ENCODE results near the gene KLK3.

The KLK3 gene

DNA sequence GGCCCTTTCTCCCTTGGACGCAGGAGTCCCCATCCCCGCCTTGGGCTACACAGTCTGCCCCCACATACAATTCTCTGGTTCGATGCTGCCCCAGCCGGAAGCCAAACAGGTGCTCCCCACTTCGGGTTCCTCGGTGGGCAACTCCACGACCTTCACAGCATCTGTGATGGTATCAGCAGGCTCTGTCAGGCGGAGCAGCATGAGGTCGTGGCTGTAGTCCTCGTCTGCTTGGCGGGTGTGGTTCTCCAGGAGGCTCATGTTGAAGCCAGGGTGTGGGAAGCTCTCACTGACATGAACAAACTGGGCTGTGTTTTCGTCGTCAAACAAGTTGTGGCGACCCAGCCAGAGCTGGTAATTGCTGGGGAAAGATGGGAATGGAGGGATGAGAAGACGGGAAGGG, 34.6 kb upstream of the KLK3 start:
- H3K27me3 ChIP-seq (ENCODE audit: insufficient read depth, poor library complexity, severe bottlenecking), result peaks cover 14% of the 10 kb centered on the region
- no peak for ATAC-seq (ENCODE audit: low read depth)
- TF ChIP-seq, protein P1, sequence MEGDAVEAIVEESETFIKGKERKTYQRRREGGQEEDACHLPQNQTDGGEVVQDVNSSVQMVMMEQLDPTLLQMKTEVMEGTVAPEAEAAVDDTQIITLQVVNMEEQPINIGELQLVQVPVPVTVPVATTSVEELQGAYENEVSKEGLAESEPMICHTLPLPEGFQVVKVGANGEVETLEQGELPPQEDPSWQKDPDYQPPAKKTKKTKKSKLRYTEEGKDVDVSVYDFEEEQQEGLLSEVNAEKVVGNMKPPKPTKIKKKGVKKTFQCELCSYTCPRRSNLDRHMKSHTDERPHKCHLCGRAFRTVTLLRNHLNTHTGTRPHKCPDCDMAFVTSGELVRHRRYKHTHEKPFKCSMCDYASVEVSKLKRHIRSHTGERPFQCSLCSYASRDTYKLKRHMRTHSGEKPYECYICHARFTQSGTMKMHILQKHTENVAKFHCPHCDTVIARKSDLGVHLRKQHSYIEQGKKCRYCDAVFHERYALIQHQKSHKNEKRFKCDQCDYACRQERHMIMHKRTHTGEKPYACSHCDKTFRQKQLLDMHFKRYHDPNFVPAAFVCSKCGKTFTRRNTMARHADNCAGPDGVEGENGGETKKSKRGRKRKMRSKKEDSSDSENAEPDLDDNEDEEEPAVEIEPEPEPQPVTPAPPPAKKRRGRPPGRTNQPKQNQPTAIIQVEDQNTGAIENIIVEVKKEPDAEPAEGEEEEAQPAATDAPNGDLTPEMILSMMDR (IDR thresholded peaks at IDR 0.05; ENCODE audit: poor library complexity, severe bottlenecking), result no peak
- no peak overlapping the region for H3K27ac ChIP-seq (ENCODE audit: poor library complexity, severe bottlenecking)
- DNase-seq (ENCODE audit: low spot score), result no peak
- H3K4me3 ChIP-seq (ENCODE audit: severe bottlenecking), result no peak overlapping the region
- H3K4me1 ChIP-seq (ENCODE audit: insufficient read depth, poor library complexity, severe bottlenecking), result no peaks in the 10 kb centered on the region
- no peaks in the 10 kb centered on the region for H3K9me3 ChIP-seq (ENCODE audit: severe bottlenecking)
- H3K36me3 ChIP-seq (ENCODE audit: low read depth), result no peaks in the 10 kb centered on the region

DNA sequence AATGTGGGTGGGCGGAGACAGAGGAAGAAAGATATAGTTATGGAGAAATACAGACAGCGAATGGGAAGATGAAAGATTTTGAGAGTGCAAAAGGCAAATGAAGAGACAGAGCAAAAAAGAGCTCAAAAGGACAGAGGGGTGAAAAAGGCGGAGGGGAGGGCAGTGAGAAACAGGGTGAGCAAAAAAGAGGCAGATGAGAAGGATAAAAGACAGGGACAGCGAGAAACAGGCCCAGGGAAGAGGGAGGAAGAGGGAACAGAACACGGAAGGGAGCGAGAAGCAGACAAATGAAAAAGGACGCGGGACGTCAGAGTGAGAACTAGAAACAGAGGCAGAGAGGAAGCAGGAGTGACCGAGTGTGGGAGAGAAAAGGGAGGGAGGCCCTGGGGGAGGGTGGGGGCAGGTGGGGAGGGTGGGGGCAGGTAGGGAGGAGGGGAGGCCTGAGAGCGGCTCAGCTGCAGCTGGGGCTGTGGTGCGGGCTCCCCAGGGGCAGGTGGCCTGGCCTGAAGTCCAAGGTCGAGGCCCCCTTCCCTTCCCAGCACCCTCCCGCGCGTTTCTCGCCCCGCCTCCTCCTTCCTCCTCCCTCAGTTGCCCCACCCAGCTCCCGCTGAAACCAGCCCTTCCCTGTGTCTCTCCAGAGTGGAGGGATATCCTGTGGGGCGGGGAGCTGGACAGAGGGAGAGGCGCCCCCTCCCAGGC, 34.0 kb upstream of the KLK3 start:
- Histone ChIP-seq H3K9me3 (ENCODE audit: severe bottlenecking) (no peaks in the 10 kb centered on the region), H3K36me3 (ENCODE audit: low read depth) (no peaks in the 10 kb centered on the region), H3K4me1 (ENCODE audit: insufficient read depth, poor library complexity, severe bottlenecking) (no peaks in the 10 kb centered on the region), H3K4me3 (ENCODE audit: severe bottlenecking) (no peak overlapping the region), H3K27ac (ENCODE audit: poor library complexity, severe bottlenecking) (no peak overlapping the region), H3K27me3 (ENCODE audit: insufficient read depth, poor library complexity, severe bottlenecking) (peaks cover 14% of the 10 kb centered on the region)
- DNase-seq (ENCODE audit: low spot score) (no peak), ATAC-seq (ENCODE audit: low read depth) (no peak)
- TF ChIP-seq, protein P1 (IDR thresholded peaks at IDR 0.05; ENCODE audit: poor library complexity, severe bottlenecking), result no peak

DNA sequence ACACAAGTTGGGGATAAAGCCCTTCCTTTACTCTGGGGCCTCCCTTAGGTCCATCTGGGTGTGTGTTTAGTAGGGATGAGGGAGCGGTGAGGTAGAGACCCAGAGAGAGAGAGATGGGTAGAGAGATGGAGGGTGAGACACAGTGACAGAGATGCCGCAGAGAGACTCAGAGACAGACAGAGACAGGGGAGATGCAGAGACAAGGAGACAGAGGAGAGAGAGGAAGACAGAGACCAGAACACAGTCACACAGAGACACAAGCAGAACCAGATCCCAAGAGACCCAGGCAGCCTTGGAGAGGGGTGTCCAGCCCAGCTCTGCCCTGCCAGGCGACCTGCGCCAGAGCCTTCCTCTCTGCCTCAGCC, 33.5 kb upstream of the KLK3 start:
- H3K27me3 ChIP-seq (ENCODE audit: insufficient read depth, poor library complexity, severe bottlenecking), result peaks cover 14% of the 10 kb centered on the region
- no peaks in the 10 kb centered on the region for H3K4me1 ChIP-seq (ENCODE audit: insufficient read depth, poor library complexity, severe bottlenecking)
- TF ChIP-seq, protein P1 (IDR thresholded peaks at IDR 0.05; ENCODE audit: poor library complexity, severe bottlenecking), result no peak
- no peak overlapping the region for H3K4me3 ChIP-seq (ENCODE audit: severe bottlenecking)
- ATAC-seq (ENCODE audit: low read depth) (no peak), DNase-seq (ENCODE audit: low spot score) (no peak)
- no peaks in the 10 kb centered on the region for H3K9me3 ChIP-seq (ENCODE audit: severe bottlenecking)
- no peak overlapping the region for H3K27ac ChIP-seq (ENCODE audit: poor library complexity, severe bottlenecking)
- H3K36me3 ChIP-seq (ENCODE audit: low read depth), result no peaks in the 10 kb centered on the region

DNA sequence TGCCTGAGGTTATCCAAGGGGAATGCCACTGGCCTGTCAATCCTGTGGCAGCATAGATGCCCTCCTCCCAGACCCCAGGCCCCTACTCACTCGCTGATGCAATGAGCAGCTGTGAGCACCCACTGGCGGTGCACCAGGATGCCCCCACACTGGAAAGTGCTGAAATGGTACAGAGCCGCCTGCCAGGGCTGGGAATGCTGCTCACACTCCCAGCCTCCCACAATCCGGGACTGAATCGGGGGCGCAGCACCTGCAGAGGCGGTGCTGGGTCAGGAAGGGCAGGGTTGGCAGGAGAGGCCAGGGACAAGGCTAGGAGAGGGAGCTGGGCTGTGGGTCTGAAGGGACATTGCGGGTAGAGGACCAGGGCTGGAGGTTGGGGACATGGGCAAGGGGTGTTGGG, 33.1 kb upstream of the KLK3 start:
- no peak overlapping the region for H3K27ac ChIP-seq (ENCODE audit: poor library complexity, severe bottlenecking)
- no peak overlapping the region for H3K4me3 ChIP-seq (ENCODE audit: severe bottlenecking)
- no peaks in the 10 kb centered on the region for H3K4me1 ChIP-seq (ENCODE audit: insufficient read depth, poor library complexity, severe bottlenecking)
- H3K9me3 ChIP-seq (ENCODE audit: severe bottlenecking), result no peaks in the 10 kb centered on the region
- H3K27me3 ChIP-seq (ENCODE audit: insufficient read depth, poor library complexity, severe bottlenecking), result peaks cover 14% of the 10 kb centered on the region
- TF ChIP-seq, protein P1 (IDR thresholded peaks at IDR 0.05; ENCODE audit: poor library complexity, severe bottlenecking), result no peak
- H3K36me3 ChIP-seq (ENCODE audit: low read depth), result no peaks in the 10 kb centered on the region
- ATAC-seq (ENCODE audit: low read depth), result no peak
- DNase-seq (ENCODE audit: low spot score), result no peak

DNA sequence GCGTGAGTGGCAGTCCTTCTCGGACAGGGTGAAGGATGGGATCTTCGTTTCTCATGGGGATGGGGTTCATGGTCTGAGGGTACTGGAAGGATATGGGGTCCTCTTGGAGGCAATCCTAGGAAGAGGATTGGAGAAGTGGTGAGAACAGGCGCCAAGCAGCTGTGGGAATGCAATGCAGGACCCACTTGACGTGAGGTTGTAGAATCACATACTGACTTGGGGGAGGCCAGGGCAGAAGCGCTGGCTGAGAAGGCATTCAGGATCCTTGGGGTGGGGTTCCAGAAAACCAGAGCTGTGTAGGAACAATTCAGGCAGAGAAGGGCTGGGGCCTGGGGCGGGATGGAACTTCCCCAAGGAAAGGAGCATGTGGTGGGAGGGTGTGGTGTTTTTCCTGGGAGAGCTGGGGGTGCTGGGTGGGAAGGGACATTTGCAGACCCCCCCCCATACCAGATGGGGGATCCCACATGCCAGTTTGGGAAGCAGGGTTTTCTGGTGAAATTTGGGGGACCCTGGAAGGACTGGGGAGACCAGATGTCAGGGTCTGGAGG, 32.0 kb upstream of the KLK3 start:
- ATAC-seq (ENCODE audit: low read depth), result no peak
- H3K9me3 ChIP-seq (ENCODE audit: severe bottlenecking), result no peaks in the 10 kb centered on the region
- H3K27ac ChIP-seq (ENCODE audit: poor library complexity, severe bottlenecking), result no peak overlapping the region
- H3K36me3 ChIP-seq (ENCODE audit: low read depth), result no peaks in the 10 kb centered on the region
- TF ChIP-seq, protein P1 (IDR thresholded peaks at IDR 0.05; ENCODE audit: poor library complexity, severe bottlenecking), result no peak
- H3K4me3 ChIP-seq (ENCODE audit: severe bottlenecking), result no peak overlapping the region
- H3K4me1 ChIP-seq (ENCODE audit: insufficient read depth, poor library complexity, severe bottlenecking), result no peaks in the 10 kb centered on the region
- peaks cover 14% of the 10 kb centered on the region for H3K27me3 ChIP-seq (ENCODE audit: insufficient read depth, poor library complexity, severe bottlenecking)
- DNase-seq (ENCODE audit: low spot score), result no peak
